ENCODE measurements around the gene BRIP1.
A peak's percentile ranks its signal among the peaks of the same experiment; 100 is the strongest.

The BRIP1 gene

GRCh38 chr17:61839300-61839786, 24.0 kb downstream of the BRIP1 start:
- no peaks in the 10 kb centered on the region for H3K4me1 ChIP-seq (ENCODE audit: low read depth, poor library complexity, severe bottlenecking)
- no peak overlapping the region for H3K4me3 ChIP-seq (IDR thresholded peaks at IDR 0.05; ENCODE audit: insufficient read depth, low read depth, low read length)
- no peak for TF ChIP-seq CTCF (conservative IDR thresholded peaks at IDR 0.05; ENCODE audit: low read depth, low read length)
- H3K79me2 ChIP-seq (ENCODE audit: insufficient read depth, low read depth), result no peaks in the 10 kb centered on the region
- no peak overlapping the region for H2AFZ ChIP-seq (ENCODE audit: low read depth)
- H3K36me3 ChIP-seq (ENCODE audit: insufficient read depth), result no peaks in the 10 kb centered on the region
- H4K20me1 ChIP-seq (ENCODE audit: insufficient read depth), result no peaks in the 10 kb centered on the region
- H3K27ac ChIP-seq, result no peak overlapping the region
- H3K4me2 ChIP-seq, result no peak overlapping the region
- no peak overlapping the region for H3K9ac ChIP-seq
- no peaks in the 10 kb centered on the region for H3K27me3 ChIP-seq (ENCODE audit: insufficient read depth, low read depth)

- Histone ChIP-seq H3K4me2 (no peak overlapping the region), H3K4me1 (ENCODE audit: low read depth, poor library complexity, severe bottlenecking) (no peaks in the 10 kb centered on the region), H3K4me3 (IDR thresholded peaks at IDR 0.05; ENCODE audit: insufficient read depth, low read depth, low read length) (no peak overlapping the region), H3K79me2 (ENCODE audit: insufficient read depth, low read depth) (no peaks in the 10 kb centered on the region), H3K36me3 (ENCODE audit: insufficient read depth) (no peaks in the 10 kb centered on the region), H2AFZ (ENCODE audit: low read depth) (no peak overlapping the region), H3K9ac (no peak overlapping the region), H4K20me1 (ENCODE audit: insufficient read depth) (no peaks in the 10 kb centered on the region), H3K27me3 (ENCODE audit: insufficient read depth, low read depth) (no peaks in the 10 kb centered on the region), H3K27ac (no peak overlapping the region)
- peak; percentile 78 for TF ChIP-seq CTCF (conservative IDR thresholded peaks at IDR 0.05; ENCODE audit: low read depth, low read length)
Observed at GRCh38 chr17:61837175-61838051, 25.9 kb downstream of the BRIP1 start.

- H3K27me3 ChIP-seq (ENCODE audit: insufficient read depth, low read depth), result no peaks in the 10 kb centered on the region
- no peak overlapping the region for H3K27ac ChIP-seq
- no peaks in the 10 kb centered on the region for H3K79me2 ChIP-seq (ENCODE audit: insufficient read depth, low read depth)
- H3K4me3 ChIP-seq (IDR thresholded peaks at IDR 0.05; ENCODE audit: insufficient read depth, low read depth, low read length), result no peak overlapping the region
- TF ChIP-seq CTCF (conservative IDR thresholded peaks at IDR 0.05; ENCODE audit: low read depth, low read length), result no peak
- no peak overlapping the region for H3K9ac ChIP-seq
- H3K4me1 ChIP-seq (ENCODE audit: low read depth, poor library complexity, severe bottlenecking), result no peaks in the 10 kb centered on the region
- no peaks in the 10 kb centered on the region for H4K20me1 ChIP-seq (ENCODE audit: insufficient read depth)
- H3K36me3 ChIP-seq (ENCODE audit: insufficient read depth), result no peaks in the 10 kb centered on the region
- H2AFZ ChIP-seq (ENCODE audit: low read depth), result no peak overlapping the region
- no peak overlapping the region for H3K4me2 ChIP-seq
Observed at GRCh38 chr17:61836266-61837174, 26.8 kb downstream of the BRIP1 start.

- no peak overlapping the region for H2AFZ ChIP-seq (ENCODE audit: low read depth)
- no peak overlapping the region for H3K4me3 ChIP-seq (IDR thresholded peaks at IDR 0.05; ENCODE audit: insufficient read depth, low read depth, low read length)
- no peak overlapping the region for H3K9ac ChIP-seq
- H3K27me3 ChIP-seq (ENCODE audit: insufficient read depth, low read depth), result no peaks in the 10 kb centered on the region
- H3K36me3 ChIP-seq (ENCODE audit: insufficient read depth), result no peaks in the 10 kb centered on the region
- no peak overlapping the region for H3K27ac ChIP-seq
- no peak for TF ChIP-seq CTCF (conservative IDR thresholded peaks at IDR 0.05; ENCODE audit: low read depth, low read length)
- no peaks in the 10 kb centered on the region for H3K79me2 ChIP-seq (ENCODE audit: insufficient read depth, low read depth)
- H4K20me1 ChIP-seq (ENCODE audit: insufficient read depth), result no peaks in the 10 kb centered on the region
- no peak overlapping the region for H3K4me2 ChIP-seq
- no peaks in the 10 kb centered on the region for H3K4me1 ChIP-seq (ENCODE audit: low read depth, poor library complexity, severe bottlenecking)
Observed at GRCh38 chr17:61835606-61836005, 27.7 kb downstream of the BRIP1 start.

Data from KMS-11 (cell line).